Osteocyte (in vitro differentiated cells): ENCODE measurements around the gene TBC1D10B. TPM values are rescaled to one million over a fixed set of nuclear protein-coding genes. Genes with fewer than 3 reads are reported as not detected.
A peak's percentile ranks its signal among the peaks of the same experiment; 100 is the strongest.

ENCODE experiments used
- DNase-seq: peaks from one replicate; pipeline ENCODE4 v3.0.0; 2021; ENCODE audit warnings: mixed read lengths; ENCODE audit not compliant: unreplicated experiment; ENCODE audit errors: extremely low spot score
- H3K27ac Mint-ChIP-seq: one replicate; pipeline ENCODE4 v1.8.0; 2021; ENCODE audit warnings: mild to moderate bottlenecking, mixed read lengths; ENCODE audit not compliant: unreplicated experiment
- H3K27me3 Mint-ChIP-seq: one replicate; pipeline ENCODE4 v1.8.0; 2021; ENCODE audit warnings: mixed read lengths; ENCODE audit not compliant: unreplicated experiment
- H3K36me3 Mint-ChIP-seq: one replicate; pipeline ENCODE4 v1.8.0; 2021; ENCODE audit warnings: mixed read lengths; ENCODE audit not compliant: unreplicated experiment
- H3K4me1 Mint-ChIP-seq: one replicate; pipeline ENCODE4 v1.8.0; 2021; ENCODE audit warnings: mixed read lengths; ENCODE audit not compliant: unreplicated experiment
- H3K4me3 Mint-ChIP-seq: one replicate; pipeline ENCODE4 v1.8.0; 2021; ENCODE audit warnings: mild to moderate bottlenecking, moderate library complexity, mixed read lengths; ENCODE audit not compliant: unreplicated experiment
- H3K9me3 Mint-ChIP-seq: one replicate; pipeline ENCODE4 v1.8.0; 2021; ENCODE audit warnings: mixed read lengths; ENCODE audit not compliant: unreplicated experiment
- CTCF ChIP-seq: fragments of 200-600 bp; sonication (generic); IDR thresholded peaks from 2 replicates; pipeline ENCODE4 v1.5.0; 2021; ENCODE audit warnings: antibody characterized with exemption, mild to moderate bottlenecking, moderate library complexity
- total RNA-seq: library from RNA; stranded (reverse); gene quantifications from 2 replicates; pipeline ENCODE4 v1.2.1, GENCODE V29; 2021

The TBC1D10B gene
- total RNA-seq, 1 donor from 2014 or later: 47.0 TPM

- H3K4me1 Mint-ChIP-seq: peaks cover 38% of the 10 kb centered on the region
- H3K36me3 Mint-ChIP-seq: peaks cover 6% of the 10 kb centered on the region
- TF ChIP-seq CTCF: no peak
- H3K9me3 Mint-ChIP-seq: no peaks in the 10 kb centered on the region
- H3K27me3 Mint-ChIP-seq: no peaks in the 10 kb centered on the region
- DNase-seq: no peak
- H3K27ac Mint-ChIP-seq: peak overlapping the region; percentile 93
- peak overlapping the region; percentile 74 for H3K4me3 Mint-ChIP-seq
These were observed 1.0 kb upstream of the TBC1D10B start for GRCh38 chr16:30371248-30371816.

- H3K9me3 Mint-ChIP-seq: no peaks in the 10 kb centered on the region
- peaks cover 41% of the 10 kb centered on the region for H3K4me1 Mint-ChIP-seq
- H3K27ac Mint-ChIP-seq: no peak overlapping the region
- no peak for TF ChIP-seq CTCF
- H3K27me3 Mint-ChIP-seq: no peaks in the 10 kb centered on the region
- DNase-seq: no peak
- peak overlapping the region; percentile 74 for H3K4me3 Mint-ChIP-seq
- peaks cover 14% of the 10 kb centered on the region for H3K36me3 Mint-ChIP-seq
These were observed 297 bp downstream of the TBC1D10B start for GRCh38 chr16:30369938-30370455.

- Mint-ChIP-seq H3K4me1 (peaks cover 41% of the 10 kb centered on the region), H3K4me3 (peak overlapping the region; percentile 85), H3K27ac (peak overlapping the region; percentile 80), H3K9me3 (no peaks in the 10 kb centered on the region), H3K36me3 (peaks cover 15% of the 10 kb centered on the region), H3K27me3 (no peaks in the 10 kb centered on the region)
- TF ChIP-seq CTCF: no peak
- no peak for DNase-seq
These were observed 980 bp downstream of the TBC1D10B start for GRCh38 chr16:30369091-30369937.

- no peak for DNase-seq
- H3K27ac Mint-ChIP-seq: peak overlapping the region; percentile 80
- no peaks in the 10 kb centered on the region for H3K9me3 Mint-ChIP-seq
- TF ChIP-seq CTCF: no peak
- H3K36me3 Mint-ChIP-seq: peaks cover 15% of the 10 kb centered on the region
- H3K4me1 Mint-ChIP-seq: peaks cover 41% of the 10 kb centered on the region
- H3K27me3 Mint-ChIP-seq: no peaks in the 10 kb centered on the region
- peak overlapping the region; percentile 85 for H3K4me3 Mint-ChIP-seq
These were observed 1.6 kb downstream of the TBC1D10B start for GRCh38 chr16:30368792-30369090.

GRCh38 chr16:30368122-30368791 is 2.0 kb downstream of the TBC1D10B start:
- H3K9me3 Mint-ChIP-seq: no peaks in the 10 kb centered on the region
- DNase-seq: no peak
- no peak for TF ChIP-seq CTCF
- peaks cover 41% of the 10 kb centered on the region for H3K4me1 Mint-ChIP-seq
- no peaks in the 10 kb centered on the region for H3K27me3 Mint-ChIP-seq
- peak overlapping the region; percentile 80 for H3K27ac Mint-ChIP-seq
- peaks cover 18% of the 10 kb centered on the region for H3K36me3 Mint-ChIP-seq
- H3K4me3 Mint-ChIP-seq: peak overlapping the region; percentile 85
